NCI-H2196 treated with DMSO at 0.1 percent for 48 hours (cell line): ENCODE results near the gene VWA7.
A peak's percentile ranks its signal among the peaks of the same experiment; 100 is the strongest.
"Not testable (repeated sequence)": the region's sequence is repeated elsewhere in the genome, so short reads cannot be mapped to it uniquely, and the experiment has no call there.

Experiments
- DNase-seq: peaks from one replicate; lab custom pipeline; 2025; ENCODE audit not compliant: unreplicated experiment; lab: John Stamatoyannopoulos, UW

Gene VWA7, protein sequence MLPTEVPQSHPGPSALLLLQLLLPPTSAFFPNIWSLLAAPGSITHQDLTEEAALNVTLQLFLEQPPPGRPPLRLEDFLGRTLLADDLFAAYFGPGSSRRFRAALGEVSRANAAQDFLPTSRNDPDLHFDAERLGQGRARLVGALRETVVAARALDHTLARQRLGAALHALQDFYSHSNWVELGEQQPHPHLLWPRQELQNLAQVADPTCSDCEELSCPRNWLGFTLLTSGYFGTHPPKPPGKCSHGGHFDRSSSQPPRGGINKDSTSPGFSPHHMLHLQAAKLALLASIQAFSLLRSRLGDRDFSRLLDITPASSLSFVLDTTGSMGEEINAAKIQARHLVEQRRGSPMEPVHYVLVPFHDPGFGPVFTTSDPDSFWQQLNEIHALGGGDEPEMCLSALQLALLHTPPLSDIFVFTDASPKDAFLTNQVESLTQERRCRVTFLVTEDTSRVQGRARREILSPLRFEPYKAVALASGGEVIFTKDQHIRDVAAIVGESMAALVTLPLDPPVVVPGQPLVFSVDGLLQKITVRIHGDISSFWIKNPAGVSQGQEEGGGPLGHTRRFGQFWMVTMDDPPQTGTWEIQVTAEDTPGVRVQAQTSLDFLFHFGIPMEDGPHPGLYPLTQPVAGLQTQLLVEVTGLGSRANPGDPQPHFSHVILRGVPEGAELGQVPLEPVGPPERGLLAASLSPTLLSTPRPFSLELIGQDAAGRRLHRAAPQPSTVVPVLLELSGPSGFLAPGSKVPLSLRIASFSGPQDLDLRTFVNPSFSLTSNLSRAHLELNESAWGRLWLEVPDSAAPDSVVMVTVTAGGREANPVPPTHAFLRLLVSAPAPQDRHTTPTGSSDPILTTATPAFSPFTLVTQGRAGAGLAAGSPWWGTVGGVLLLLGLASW

GRCh38 chr6:31776989-31777666 lies at the start of gene VWA7:
Gene VWA7 (minus strand): TSS chr6:31777328. CDS start chr6:31776779, 549 bp downstream.
- peak; percentile 70 for DNase-seq

DNA sequence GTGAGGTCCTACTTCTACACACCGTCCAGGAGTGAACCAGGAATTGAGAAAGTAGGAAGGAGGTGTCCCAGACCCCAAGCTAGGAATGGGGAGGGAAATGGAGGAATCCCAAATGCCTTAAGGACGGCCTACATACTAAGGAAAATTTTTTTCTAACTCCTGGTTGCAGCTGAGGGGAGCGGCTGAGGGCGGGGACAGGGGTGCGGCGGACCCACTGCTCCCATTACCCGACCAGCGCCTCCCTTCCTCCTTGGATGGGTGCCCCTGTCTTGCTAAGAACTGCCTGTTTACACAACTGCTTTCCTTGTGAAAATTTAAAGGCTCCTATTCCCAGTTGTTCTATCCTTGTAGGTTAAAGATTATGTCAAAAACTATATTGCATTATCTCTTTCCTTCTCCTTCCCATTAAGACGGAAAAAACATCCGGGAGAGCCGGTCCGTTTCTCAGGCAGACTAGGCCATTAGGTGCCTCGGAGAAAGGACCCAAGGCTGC lies 49.7 kb upstream of the VWA7 start:
- DNase-seq, result no peak

DNA sequence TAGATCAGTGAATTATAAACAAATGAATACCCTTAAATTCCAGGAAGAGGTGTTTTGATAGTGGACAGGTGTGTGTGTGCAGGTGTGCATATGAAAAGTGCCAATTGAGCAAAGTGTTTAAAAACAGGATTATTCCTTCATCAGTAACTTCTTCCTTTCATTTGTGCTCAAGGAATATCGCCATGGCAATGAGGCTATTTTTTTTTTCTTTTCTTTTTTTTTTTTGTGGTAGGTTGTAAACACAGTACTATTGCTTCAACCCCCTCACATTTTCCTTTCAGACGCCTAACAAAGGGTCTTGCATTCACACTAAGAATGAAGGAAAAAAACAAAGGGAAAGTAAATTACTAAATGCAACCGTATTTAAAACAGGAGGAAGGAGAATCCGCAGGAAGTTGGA lies 48.4 kb upstream of the VWA7 start:
- DNase-seq, result no peak

- DNase-seq, result not testable (repeated sequence)
These were observed 46.6 kb upstream of the VWA7 start for GRCh38 chr6:31823592-31824196.

DNA sequence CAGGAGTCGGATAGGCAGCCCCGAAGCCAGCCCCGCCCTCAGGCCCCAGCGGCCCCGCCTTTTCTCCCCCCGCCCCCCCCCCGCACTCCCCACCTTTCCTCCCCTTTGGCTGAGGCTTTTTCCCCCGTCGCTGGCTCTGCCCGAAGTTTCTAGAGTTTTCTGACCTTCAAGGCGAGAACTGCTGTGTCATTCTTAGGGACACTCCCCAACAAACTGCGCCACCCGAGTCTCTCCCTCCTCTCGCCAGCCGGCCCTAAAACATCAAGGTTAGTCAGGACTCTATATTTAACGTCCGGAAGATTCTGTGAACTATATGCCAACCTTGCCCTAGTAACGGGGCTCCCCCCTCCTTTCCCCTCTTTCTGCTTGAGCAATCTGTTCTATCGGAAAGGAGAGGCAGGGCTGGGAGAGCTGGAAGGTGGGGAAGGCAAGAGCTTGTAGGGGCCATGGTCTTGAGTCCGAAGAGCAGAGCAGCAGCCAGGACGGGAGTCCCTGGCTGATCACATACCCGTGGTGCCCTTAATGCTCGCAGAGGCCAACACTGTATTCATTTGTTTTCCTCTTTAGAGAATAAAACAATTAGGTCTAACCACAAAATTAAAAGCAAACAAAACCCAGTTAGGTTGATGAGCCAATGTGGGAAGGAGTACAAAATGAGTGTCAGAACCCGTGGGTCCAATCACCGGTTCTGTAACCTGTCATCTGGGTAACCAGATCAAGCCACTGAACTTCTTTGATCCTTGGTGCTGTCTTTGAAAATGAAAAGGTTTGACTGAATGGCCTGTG lies 45.1 kb upstream of the VWA7 start:
- peak; percentile 47 for DNase-seq

DNA sequence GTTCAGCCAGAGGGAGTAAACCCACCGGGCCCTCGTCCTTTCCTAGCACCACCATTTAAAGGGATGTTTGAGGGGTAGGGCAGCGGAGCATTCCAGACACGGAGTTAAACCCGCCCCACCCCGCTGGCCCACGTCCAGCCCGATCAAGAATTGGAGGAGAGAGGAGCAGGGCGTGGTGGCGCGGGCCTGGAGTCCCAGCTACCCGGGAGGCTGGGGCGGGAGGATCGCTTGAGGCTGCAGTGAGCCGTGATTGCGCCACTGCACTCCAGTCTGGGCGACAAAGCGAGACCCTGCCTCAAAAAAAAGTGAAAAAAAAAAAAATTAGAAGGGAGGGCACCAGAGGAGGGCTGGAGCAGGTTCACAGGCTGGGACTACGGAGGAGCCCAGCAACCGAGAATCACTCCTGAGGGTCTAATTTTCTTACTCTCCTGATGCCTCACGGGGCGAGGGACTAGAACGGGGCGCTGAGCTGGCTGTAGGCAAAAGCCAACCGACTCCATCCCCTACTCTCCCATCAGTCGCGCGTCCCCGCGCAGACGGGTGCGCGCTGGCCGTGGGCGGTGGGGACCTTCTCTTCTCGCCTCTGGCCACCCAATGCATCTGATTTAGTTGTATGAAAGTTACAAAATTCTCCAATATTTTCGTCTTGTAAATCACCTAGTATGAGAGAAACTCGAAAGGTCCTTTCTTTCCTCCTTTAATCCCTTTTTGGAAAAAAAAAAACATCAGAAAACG lies 44.3 kb upstream of the VWA7 start:
- no peak for DNase-seq

DNA sequence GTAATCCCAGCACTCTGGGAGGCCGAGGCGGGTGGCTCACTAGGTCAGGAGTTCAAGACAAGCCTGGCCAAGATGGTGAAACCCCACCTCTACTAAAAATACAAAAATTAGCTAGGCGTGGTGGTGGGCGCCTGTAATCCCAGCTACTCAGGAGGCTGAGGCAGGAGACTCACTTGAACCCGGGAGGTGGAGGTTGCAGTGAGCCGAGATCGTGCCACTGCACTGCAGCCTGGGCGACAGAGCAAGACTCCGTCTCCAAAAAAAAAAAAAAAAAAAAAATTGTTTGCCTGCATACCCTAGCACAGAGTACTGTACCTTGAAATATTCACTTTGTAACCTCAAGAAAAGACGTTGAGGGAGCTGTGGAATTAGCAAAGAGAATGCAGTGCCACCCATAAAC lies 43.3 kb upstream of the VWA7 start:
- DNase-seq, result not testable (repeated sequence)

GRCh38 chr6:31819871-31820299 lies 42.8 kb upstream of the VWA7 start:
- no peak for DNase-seq

DNA sequence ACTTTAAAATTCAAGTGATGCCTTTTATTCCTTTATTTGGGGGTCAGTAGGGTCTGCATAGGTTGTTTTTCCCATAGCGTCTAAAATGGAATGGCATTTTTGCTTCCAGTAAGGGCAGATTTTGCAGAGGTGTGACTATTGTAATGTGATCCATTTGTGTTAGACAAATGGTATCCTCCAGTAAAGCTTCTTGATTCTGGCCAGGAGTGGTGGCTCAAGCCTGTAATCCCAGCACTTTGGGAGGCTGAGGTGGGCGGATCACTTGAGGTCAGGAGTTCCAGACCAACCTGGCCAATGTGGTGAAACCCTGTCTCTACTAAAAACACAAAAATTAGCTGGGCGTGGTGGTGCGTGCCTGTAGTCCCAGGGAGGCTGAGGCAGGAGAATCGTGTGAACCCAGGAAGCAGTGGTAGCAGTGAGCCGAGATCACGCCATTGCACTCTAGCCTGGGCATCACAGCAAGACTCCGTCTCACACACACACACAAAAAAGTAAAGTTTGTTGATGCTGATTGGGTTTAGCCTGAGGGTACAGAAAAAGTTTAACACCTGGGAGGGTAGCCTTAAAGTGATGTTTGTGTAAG lies 40.9 kb upstream of the VWA7 start:
- DNase-seq, result not testable (repeated sequence)

DNA sequence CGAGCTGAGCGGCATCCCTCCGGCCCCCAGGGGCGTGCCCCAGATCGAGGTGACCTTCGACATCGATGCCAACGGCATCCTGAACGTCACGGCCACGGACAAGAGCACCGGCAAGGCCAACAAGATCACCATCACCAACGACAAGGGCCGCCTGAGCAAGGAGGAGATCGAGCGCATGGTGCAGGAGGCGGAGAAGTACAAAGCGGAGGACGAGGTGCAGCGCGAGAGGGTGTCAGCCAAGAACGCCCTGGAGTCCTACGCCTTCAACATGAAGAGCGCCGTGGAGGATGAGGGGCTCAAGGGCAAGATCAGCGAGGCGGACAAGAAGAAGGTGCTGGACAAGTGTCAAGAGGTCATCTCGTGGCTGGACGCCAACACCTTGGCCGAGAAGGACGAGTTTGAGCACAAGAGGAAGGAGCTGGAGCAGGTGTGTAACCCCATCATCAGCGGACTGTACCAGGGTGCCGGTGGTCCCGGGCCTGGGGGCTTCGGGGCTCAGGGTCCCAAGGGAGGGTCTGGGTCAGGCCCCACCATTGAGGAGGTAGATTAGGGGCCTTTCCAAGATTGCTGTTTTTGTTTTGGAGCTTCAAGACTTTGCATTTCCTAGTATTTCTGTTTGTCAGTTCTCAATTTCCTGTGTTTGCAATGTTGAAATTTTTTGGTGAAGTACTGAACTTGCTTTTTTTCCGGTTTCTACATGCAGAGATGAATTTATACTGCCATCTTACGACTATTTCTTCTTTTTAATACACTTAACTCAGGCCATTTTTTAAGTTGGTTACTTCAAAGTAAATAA lies 40.2 kb upstream of the VWA7 start:
- not testable (repeated sequence) for DNase-seq

GRCh38 chr6:31815025-31815838 lies 38.1 kb upstream of the VWA7 start, which contains the start of the genes HSPA1A and HSPA1L:
Gene HSPA1A (plus strand): TSS chr6:31815543. CDS start chr6:31815757, 214 bp downstream.
Gene HSPA1L (minus strand): TSS chr6:31815283. CDS start chr6:31811972, 3,311 bp downstream.
- peak; percentile 94 for DNase-seq

GRCh38 chr6:31814677-31815024 lies 37.5 kb upstream of the VWA7 start:
- DNase-seq, result peak; percentile 97

- no peak for DNase-seq
These were observed 36.3 kb upstream of the VWA7 start for GRCh38 chr6:31813465-31813849.

DNA sequence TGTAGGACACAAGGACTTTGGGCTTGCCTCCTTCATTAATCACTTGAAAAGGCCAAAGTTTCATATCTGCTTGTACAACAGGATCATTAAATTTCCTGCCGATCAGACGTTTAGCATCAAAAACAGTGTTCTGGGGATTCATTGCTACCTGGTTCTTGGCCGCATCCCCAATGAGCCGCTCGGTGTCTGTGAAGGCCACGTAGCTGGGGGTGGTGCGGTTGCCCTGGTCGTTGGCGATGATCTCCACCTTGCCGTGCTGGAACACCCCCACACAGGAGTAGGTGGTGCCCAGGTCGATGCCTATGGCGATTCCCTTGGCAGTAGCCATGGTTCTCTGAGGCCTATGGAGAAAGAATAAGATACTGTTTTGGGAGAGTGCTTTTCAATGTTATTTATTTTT lies 34.5 kb upstream of the VWA7 start:
- DNase-seq, result no peak

- DNase-seq, result not testable (repeated sequence)
These were observed 31.5 kb upstream of the VWA7 start for GRCh38 chr6:31808599-31808998.

DNA sequence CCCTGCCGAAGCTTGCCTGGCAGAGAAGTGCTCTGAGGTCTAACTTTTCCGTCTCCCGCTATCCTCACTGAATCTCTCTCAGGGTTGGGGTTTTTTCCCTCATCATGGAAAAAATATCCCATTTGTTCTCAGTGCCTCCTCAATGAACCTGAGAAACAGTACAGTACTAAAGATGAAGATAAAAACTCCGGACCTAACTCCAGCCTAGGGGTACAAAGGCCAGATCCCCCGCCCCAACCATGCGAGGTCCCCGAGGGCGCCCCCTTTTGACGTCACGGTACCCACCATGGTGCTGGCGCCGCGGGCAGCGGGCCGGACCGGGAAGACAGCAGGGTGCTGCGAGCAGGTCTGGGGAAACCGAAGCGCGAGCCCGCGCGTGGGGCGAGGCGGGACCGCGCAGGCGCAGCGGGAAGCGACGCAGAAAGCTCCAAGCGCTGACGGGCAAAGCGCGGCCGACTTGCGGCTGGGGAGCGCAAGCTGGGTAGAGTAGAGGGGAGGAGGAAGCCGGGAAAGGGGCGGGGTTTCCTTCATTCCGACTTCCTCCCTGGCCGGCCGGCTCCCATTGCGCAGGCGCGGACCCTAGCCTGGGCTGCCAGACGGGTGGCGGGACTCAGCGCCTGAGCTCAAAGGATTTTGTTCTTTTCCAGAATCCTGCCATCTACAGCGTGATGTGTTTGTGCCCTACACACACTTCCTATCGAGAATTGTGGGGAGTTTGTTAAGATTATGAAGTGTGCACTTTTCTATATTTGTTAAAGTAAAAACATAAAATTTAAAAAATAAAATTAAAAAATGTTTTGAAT lies 29.5 kb upstream of the VWA7 start, which contains the start of gene LSM2:
TSS of gene LSM2 (minus strand) at position 497 of the 803 bp plus-strand sequence. CDS start at position 288, 209 bp downstream.
- peak; percentile 94 for DNase-seq
